Endometrial microvascular endothelial cells (primary cell): ENCODE results near the gene CYP27A1. TPM values are rescaled to one million over a fixed set of nuclear protein-coding genes. Genes with fewer than 3 reads are reported as not detected.

Experiments
- total RNA-seq: library from RNA; depleted of rRNA; stranded (reverse); fragments of >200 nt; gene quantifications from one replicate; pipeline ENCODE4 v1.2.3, GENCODE V29; 2015; ENCODE audit errors: inconsistent ontology term

CYP27A1 gene
- total RNA-seq, 1 donor from 2014 or later, result 5.9 TPM

Other genes starting within 250 kb of the CYP27A1 start
- 11.2 TPM for gene USP37, start 213.8 kb upstream of the CYP27A1 start, total RNA-seq
- 49.9 TPM for gene CNOT9, start 213.3 kb upstream of the CYP27A1 start, total RNA-seq
- gene PLCD4, start 174.2 kb upstream of the CYP27A1 start, total RNA-seq, result 2.0 TPM
- gene ZNF142, start 122.5 kb upstream of the CYP27A1 start, total RNA-seq, result 17.2 TPM
- 51.5 TPM for gene BCS1L, start 122.5 kb upstream of the CYP27A1 start, total RNA-seq
- 30.7 TPM for gene RNF25, start 110.1 kb upstream of the CYP27A1 start, total RNA-seq
- 34.1 TPM for gene STK36, start 110.1 kb upstream of the CYP27A1 start, total RNA-seq
- 24.1 TPM for gene TTLL4, start 71.3 kb upstream of the CYP27A1 start, total RNA-seq
- not detected for gene PRKAG3, start 49.7 kb downstream of the CYP27A1 start, total RNA-seq
- gene WNT6, start 77.7 kb downstream of the CYP27A1 start, total RNA-seq, result not detected
- not detected for gene WNT10A, start 98.7 kb downstream of the CYP27A1 start, total RNA-seq
- not detected for gene CDK5R2, start 177.5 kb downstream of the CYP27A1 start, total RNA-seq
- not detected for gene FEV, start 203.0 kb downstream of the CYP27A1 start, total RNA-seq
- gene CRYBA2, start 211.3 kb downstream of the CYP27A1 start, total RNA-seq, result not detected